Large intestine (tissue), 3 donors: Measurements from ENCODE around the gene TRIM68. TPM values are rescaled to one million over a fixed set of nuclear protein-coding genes. Genes with fewer than 3 reads are reported as not detected.
A peak's percentile ranks its signal among the peaks of the same experiment; 100 is the strongest.

Experiments
- DNase-seq, 2 donors: peaks; one replicate each; pipeline versions ENCODE4 v3.0.0 to v3.0.0-alpha.2; 2013
- H3K27ac ChIP-seq: one replicate; pipeline ENCODE4 v1.5.1; 2013; ENCODE audit warnings: low read length
- H3K27me3 ChIP-seq: 2 replicates; pipeline ENCODE4 v1.6.1; 2013; ENCODE audit warnings: low read length; ENCODE audit not compliant: control insufficient read depth, insufficient read depth
- H3K36me3 ChIP-seq: 2 replicates; pipeline ENCODE4 v1.6.1; 2013; ENCODE audit warnings: low read length; ENCODE audit not compliant: control insufficient read depth, insufficient read depth
- H3K4me1 ChIP-seq: one replicate; pipeline ENCODE4 v1.6.1; 2013; ENCODE audit warnings: low read length; ENCODE audit not compliant: control insufficient read depth, insufficient read depth
- H3K4me3 ChIP-seq: one replicate; pipeline ENCODE4 v1.5.1; 2013; ENCODE audit warnings: low read length
- H3K9me3 ChIP-seq: one replicate; pipeline ENCODE4 v1.6.1; 2013; ENCODE audit warnings: mild to moderate bottlenecking, low read depth, low read length, moderate library complexity; ENCODE audit not compliant: control insufficient read depth
- WGBS: methylation state at CpG from one replicate; pipeline ENCODE4 v1.1.5; 2013; ENCODE audit warnings: low lambda C conversion rate; ENCODE audit not compliant: insufficient coverage; 5-methylcytosine and 5-hydroxymethylcytosine counted together
- polyA plus RNA-seq: library from polyadenylated mRNA; unstranded; fragments of 120-200 nt; gene quantifications from one replicate; pipeline ENCODE4 v1.2.1, GENCODE V29; 2013

Gene TRIM68
- polyA plus RNA-seq, 1 donor = 19.8 TPM

- Histone ChIP-seq H3K36me3 (no peaks in the 10 kb centered on the region), H3K4me3 (no peak overlapping the region), H3K4me1 (peaks cover 11% of the 10 kb centered on the region), H3K27ac (no peak overlapping the region), H3K9me3 (peaks cover 2% of the 10 kb centered on the region), H3K27me3 (no peaks in the 10 kb centered on the region)
- 20% methylated on average over 1 of the region's 1 CpG for WGBS
- peak; percentile 45 to 84 for DNase-seq
Measured at GRCh38 chr11:4560467-4560866, 47.6 kb downstream of the TRIM68 start.

GRCh38 chr11:4559527-4560440 lies 48.2 kb downstream of the TRIM68 start:
- H3K27ac ChIP-seq = no peak overlapping the region
- no CpG with 5 or more reads among the region's 8 CpGs for WGBS

GRCh38 chr11:4551346-4551979 lies 56.6 kb downstream of the TRIM68 start:
- DNase-seq = peak in 1 of 2 donors; percentile 46
- Histone ChIP-seq H3K27me3 (no peaks in the 10 kb centered on the region), H3K9me3 (peaks cover 9% of the 10 kb centered on the region), H3K36me3 (no peaks in the 10 kb centered on the region), H3K4me3 (no peak overlapping the region), H3K27ac (no peak overlapping the region), H3K4me1 (peaks cover 10% of the 10 kb centered on the region)
- WGBS = 72% methylated on average over 3 of the region's 8 CpGs

More at GRCh38 chr11:4559527-4560440, 48.2 kb downstream of the TRIM68 start:
- peaks cover 11% of the 10 kb centered on the region for H3K4me1 ChIP-seq
- no peaks in the 10 kb centered on the region for H3K27me3 ChIP-seq
- H3K36me3 ChIP-seq = no peaks in the 10 kb centered on the region
- no peak overlapping the region for H3K4me3 ChIP-seq
- no peak for DNase-seq
- peaks cover 2% of the 10 kb centered on the region for H3K9me3 ChIP-seq

Other genes starting within 250 kb of the TRIM68 start
- not detected for gene OR52B4, start 239.8 kb downstream of the TRIM68 start, polyA plus RNA-seq
- gene TRIM21, start 214.5 kb downstream of the TRIM68 start, polyA plus RNA-seq = 48.5 TPM
- gene OR52K2, start 158.9 kb downstream of the TRIM68 start, polyA plus RNA-seq = 0.04 TPM
- 0.25 TPM for gene OR52K1, start 125.6 kb downstream of the TRIM68 start, polyA plus RNA-seq
- not detected for gene OR52M1, start 63.0 kb downstream of the TRIM68 start, polyA plus RNA-seq
- 0.03 TPM for gene OR52I2, start 26.5 kb downstream of the TRIM68 start, polyA plus RNA-seq
- gene OR52I1, start 14.2 kb downstream of the TRIM68 start, polyA plus RNA-seq = 0.03 TPM
- gene OR51D1, start 29.2 kb upstream of the TRIM68 start, polyA plus RNA-seq = 0.01 TPM
- 3.0 TPM for gene OR51E1, start 35.8 kb upstream of the TRIM68 start, polyA plus RNA-seq
- gene OR51E2, start 89.6 kb upstream of the TRIM68 start, polyA plus RNA-seq = 0.34 TPM
- not detected for gene MMP26, start 96.6 kb upstream of the TRIM68 start, polyA plus RNA-seq
- not detected for gene OR51F1, start 161.7 kb upstream of the TRIM68 start, polyA plus RNA-seq
- gene OR52R1, start 196.1 kb upstream of the TRIM68 start, polyA plus RNA-seq = not detected
- gene OR51F2, start 213.1 kb upstream of the TRIM68 start, polyA plus RNA-seq = not detected
- gene OR51S1, start 241.0 kb upstream of the TRIM68 start, polyA plus RNA-seq = not detected